Measurements from ENCODE around the gene PCSK4.

Gene PCSK4

GRCh38 chr19:1438035-1438932, 51.9 kb downstream of the PCSK4 start, which contains the start of gene RPS15:
Gene RPS15 (plus strand): TSS chr19:1438396. CDS start chr19:1438426, 30 bp downstream.
- DNase-seq (ENCODE audit: low spot score), result peak; percentile 95

DNA sequence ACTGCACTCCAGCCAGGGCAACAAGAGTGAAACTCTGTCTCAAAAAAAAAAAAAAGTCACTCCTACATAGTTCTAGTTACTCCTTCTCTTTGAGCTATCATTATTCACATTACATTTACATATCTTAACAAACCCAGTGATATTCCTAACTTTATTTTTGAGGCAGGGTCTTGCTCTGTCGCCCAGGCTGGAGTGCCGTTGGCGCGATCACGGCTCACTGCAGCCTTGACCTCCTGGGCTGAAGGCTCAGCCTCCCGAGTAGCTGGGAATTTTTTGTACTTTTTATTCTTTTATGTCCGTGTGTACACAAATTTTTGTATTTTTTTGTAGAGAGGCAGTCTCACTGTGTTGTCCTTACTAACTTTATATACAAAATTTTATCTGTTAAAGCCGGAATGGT, 52.5 kb downstream of the PCSK4 start:
- DNase-seq (ENCODE audit: low spot score), result no peak

DNA sequence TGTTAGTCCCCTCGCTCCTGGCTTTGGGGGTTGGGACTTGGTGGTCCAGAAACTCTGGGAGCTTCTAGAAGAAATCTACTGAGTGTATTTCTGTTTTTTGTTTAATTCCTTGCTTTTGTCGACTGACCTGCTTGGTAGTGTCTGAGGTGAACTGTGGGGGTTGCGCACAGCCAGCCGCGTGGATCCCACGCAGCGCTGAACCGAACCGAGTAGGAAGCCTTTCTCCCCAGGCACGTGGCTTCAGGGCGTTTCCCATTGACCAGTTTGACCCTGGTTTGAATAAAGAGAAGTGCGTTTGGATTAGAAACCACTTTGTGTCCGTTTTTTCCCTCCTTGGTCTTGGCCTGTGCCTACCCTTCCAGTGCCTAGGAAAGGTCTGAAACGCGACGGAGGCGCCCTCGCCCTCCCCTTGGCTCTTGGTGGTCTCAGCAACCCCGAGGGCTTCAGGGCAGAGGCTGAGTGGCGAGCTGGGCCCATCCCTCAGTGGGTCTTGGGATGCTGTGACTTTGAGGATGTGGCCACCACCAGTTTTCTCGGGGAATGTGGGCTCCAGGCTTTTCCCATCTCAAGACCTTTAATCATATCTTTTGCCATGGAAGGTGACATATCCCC, 54.7 kb downstream of the PCSK4 start:
- DNase-seq (ENCODE audit: low spot score), result no peak

GRCh38 chr19:1434577-1435060, 55.5 kb downstream of the PCSK4 start:
- no peak for DNase-seq (ENCODE audit: low spot score)

DNA sequence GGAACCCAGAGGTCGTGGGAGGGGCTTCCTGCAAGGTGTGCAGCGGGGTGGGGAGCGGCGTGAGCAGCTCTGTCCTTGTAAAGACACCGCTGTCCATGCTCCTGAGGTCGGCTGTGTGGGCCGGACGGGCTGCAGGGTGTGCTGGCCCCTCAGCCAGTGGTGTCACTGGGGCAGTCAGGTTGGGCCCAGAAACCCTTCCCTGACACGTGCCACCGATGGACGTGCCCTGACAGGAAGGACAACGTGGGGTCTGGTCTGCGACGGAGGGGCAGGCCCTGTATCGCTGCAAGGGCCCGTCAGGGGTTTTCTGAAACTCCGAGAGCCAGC, 56.1 kb downstream of the PCSK4 start:
- DNase-seq (ENCODE audit: low spot score), result no peak

- no peak for DNase-seq (ENCODE audit: low spot score)
Observed at GRCh38 chr19:1433119-1434039, 56.8 kb downstream of the PCSK4 start.

DNA sequence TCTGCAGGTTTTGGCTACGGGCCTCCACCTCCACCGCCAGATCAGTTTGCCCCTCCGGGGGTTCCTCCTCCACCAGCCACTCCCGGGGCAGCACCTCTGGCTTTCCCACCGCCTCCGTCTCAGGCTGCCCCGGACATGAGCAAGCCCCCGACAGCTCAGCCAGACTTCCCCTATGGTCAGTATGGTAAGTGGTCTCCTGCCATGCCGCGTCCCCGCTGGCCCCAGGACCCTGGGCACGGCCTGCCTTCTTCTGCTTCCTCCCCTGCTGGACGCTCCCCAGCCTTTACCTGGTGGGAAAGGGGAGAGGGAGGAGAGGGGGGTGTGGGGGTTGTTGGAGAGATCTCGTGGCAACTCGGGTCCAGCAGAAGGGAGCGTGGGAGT, 57.7 kb downstream of the PCSK4 start:
- DNase-seq (ENCODE audit: low spot score), result no peak

DNA sequence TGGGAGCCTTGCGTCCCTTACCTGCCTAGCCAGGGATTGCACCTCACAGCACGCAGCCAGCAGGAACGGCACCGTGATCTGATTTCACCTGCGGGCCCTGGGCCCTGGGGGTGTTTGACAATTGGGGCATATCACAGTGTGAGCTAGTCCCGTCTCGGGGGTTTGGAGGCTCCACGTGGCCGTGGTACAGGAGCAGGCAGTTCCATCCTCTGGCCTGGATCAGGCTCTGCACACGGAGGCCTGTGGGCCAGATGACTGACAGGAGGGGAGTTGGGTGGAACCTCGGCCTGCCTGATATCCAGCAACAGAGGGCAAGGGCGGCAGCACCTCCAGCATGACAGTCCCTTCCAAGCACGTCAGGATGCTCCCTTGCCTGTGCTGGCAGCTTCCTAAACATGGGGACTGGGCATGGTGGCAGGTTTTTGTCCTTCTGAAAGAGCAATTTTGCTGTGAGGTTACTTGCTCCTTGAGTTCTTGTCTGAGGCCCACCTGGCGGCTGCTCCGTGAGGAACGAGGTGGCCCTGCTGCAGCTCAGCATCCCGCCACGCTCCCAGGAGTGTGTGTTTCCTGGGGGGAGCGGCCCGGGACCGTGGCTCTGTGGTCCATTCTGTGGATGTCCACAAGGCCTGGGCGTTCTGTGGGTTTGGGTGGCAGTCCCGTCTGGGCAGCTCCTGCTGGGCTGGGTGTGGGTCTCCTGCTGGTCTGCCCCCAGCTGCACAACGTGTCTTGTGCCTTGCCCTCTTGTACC, 58.2 kb downstream of the PCSK4 start:
- no peak for DNase-seq (ENCODE audit: low spot score)
